ENCODE data around the gene ACTRT2.

The ACTRT2 gene

GRCh38 chr1:2983706-2984398 is 37.4 kb upstream of the ACTRT2 start:
- no peak for DNase-seq (ENCODE audit: low read depth, low spot score)

DNA sequence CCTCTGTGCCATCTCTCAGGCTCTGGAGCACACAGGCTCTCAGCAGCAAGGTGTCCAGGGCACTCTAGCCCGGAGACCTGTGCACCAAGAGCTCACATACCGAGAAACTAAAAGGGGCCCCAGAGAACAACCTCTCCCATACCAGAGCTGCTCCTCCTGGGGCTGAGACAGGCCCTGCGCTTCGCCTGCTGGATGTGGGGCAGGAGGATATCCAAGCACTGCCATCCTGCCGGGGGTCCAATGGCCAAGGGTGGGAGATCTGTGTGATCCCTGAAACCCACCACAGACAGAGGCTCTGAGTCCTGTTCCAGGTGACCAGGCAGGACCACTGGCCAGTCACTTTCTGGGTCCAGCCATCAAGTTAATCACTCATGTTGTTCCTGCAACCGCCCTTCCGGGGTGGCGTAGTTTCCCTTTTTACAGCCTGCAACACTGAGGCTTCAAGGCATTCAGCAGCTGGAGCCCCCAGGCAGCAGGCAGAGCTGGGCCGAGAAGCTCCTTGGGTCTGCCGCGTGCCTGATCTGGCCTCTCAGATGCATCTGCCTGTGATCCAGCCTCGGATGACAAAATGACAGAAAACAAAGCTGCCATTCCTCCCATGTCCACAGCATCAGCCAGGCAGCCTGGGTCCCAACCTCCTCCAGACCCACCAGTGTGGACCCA is 36.7 kb upstream of the ACTRT2 start:
- DNase-seq (ENCODE audit: low read depth, low spot score): no peak

DNA sequence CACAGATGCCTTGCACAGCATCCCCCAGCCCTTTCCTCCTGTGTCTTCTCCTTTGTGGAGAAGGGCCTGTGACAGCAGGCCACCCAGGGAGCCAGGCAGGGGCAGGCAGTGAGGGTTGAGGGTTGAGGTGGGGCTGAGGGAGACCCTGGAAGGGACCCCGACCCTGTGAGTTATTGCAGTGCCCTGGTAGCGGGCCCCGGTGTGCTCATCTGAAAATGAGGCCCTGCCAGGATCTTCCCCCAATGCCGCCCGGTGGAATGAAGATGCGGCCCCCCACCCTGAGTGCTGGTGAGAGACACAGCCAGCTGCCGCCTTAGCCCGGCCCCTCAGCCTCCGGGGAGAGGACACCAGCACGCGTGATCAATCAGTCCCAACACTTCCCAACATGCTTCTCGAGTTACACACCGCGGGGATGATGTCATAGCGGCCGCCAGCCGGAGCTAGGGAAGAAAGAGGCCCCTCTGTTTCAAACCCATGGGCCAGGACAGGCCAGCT is 36.2 kb upstream of the ACTRT2 start:
- no peak for DNase-seq (ENCODE audit: low read depth, low spot score)

DNA sequence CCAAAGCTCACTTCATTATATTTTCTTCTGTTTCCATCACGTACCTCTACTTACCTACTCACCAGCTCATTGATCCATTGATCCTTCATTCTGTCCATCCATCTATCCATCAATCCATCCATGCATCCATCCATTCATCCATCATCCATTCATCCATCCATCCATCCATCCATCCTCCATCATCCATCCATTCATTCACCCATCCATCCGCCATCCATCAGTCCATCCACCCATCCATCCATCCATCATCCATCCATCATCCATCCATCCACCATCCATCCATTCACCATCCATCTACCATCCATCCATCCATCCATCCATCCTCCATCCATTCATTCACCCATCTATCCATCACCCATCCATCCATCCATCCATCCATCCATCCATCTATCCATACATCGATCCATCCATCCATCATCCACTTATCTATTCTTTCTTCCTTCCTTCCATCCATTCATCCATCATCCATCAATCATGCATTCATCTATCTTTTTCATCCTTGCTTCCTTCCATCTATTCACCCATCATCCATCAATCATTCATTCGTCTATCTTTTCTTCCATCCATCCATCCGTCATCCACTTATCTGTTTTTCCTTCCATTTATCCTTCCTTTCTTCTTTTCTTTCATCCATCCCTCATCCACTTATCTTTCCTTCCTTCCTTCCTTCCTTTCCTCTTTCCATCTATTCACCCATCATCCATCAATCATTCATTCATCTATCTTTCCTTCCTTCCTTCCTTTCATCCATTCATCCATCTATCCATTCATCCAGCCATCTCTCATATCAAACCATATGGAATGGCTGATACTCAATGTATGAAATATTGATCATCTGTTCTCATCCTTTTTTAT is 35.3 kb upstream of the ACTRT2 start:
- DNase-seq (ENCODE audit: low read depth, low spot score): no peak

GRCh38 chr1:2986549-2987305 is 34.5 kb upstream of the ACTRT2 start:
- DNase-seq (ENCODE audit: low read depth, low spot score): no peak

- DNase-seq (ENCODE audit: low read depth, low spot score): no peak
Observed at GRCh38 chr1:2987773-2988172, 33.5 kb upstream of the ACTRT2 start.

DNA sequence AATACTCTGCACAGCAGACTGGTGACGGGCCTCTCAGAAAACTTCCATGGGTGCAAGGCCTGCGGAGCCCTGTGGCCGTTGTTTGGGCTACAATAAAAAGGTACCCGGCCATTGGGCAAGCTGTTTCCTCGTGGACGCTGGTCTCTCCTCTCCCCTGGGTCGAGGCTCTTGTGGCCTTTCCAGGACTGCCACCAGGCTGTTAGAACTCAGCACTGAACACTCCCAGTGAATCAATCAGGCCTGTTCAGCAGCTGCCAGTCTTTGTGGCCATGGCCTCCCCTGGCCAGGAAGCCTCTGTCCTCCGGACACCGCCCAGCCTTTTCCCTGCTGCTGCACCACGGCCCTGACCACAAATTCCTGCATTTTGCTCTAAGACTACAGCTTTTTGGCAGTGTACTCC is 33.0 kb upstream of the ACTRT2 start:
- DNase-seq (ENCODE audit: low read depth, low spot score): no peak

- DNase-seq (ENCODE audit: low read depth, low spot score): no peak
Observed at GRCh38 chr1:2989185-2989584, 32.1 kb upstream of the ACTRT2 start.

- DNase-seq (ENCODE audit: low read depth, low spot score): no peak
Observed at GRCh38 chr1:2989976-2990375, 31.3 kb upstream of the ACTRT2 start.

DNA sequence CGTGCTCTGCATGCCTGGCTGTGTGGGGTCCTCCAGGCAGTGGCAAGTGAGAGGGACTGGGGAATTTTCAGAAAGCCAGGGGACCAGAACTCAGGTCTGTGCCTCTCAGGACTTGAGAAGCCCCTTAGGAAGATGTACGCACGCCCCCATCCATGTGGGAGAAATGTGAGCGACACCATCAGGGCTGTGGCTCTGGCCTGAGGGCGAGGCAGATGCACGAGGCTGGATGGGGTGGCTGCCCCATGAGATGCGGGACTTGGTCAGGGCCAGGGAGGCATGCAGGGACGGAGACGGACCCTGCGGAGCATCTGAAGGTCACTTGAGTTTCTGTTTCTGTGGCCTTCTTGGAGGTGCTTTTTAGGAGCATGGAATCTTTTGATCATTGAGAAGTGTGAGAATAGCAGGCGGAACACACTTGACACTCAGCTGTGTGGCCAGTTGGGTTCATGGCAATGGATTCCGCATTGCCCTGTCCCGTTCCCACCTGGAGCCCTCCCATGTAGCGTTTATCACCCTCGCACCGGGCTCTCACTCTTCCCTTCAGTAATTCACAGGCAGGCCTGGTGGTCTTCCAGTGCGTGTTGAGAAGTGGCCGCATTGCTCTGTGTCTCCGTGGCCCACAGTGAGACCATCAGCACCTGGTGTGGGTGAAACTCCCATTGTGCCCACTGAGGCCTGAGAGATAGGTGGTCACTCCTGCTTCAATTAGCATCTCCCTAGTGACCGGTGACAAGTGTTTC is 30.7 kb upstream of the ACTRT2 start:
- DNase-seq (ENCODE audit: low read depth, low spot score): no peak

DNA sequence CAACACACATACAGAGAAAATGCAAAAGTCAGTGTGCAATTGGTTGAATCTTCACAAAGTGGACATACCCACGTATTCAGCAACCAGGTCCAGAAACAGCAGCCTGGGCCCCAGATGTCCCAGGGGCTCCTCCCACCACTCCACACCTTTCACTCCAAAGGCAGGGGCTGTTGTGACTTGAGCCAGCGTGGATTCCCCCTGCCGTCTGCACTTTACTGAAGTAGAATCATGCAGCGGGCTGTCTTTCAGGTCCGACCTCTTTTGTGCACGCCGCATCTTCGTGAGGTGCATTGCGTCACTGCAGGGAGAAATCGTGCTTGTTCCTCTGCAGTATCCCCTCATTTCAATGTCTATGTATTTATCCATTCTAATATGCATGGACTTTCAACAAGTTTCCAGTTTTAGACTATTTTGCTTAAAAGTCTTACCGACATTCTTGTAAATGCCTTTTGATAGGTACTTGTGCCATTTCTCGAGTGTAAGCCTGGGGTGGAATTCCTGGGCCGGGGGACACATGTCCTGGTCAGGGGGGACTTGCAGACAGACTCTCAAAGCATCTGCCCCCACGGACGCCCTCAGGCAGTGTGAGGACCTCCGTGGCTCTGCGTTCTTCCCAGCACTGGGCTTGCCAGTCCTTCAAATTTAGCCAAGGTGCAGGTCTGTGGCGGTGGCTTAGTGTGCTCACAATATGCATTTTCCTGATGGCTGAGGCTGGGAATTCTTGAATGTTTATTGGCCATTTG is 29.3 kb upstream of the ACTRT2 start:
- no peak for DNase-seq (ENCODE audit: low read depth, low spot score)

DNA sequence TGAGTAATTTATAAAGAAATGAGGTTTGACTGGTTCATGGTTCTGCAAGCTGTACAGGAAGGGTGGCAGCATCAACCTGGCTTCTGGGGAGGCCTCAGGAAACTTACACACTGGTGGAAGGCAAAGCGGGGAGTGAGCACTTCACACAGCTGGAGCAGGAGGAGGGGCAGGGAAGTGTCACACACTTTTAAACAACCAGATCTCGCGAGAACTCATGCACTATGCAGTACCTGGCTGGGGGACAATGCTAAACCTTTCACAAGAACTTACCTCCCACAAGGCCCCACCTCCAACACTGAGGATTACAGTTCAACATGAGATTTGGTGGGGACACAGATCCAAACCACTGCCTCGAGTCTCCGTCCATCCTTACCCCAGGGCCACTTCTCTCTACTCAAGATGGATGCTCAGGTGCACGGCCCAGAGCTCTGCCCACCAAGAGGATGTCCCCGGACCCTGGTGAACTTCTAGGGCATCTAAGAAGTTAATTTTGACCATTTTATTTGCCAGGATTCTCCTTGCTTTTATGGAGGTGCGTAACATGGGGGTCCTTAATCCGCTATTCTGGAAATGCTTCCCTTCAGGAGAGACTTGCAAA is 22.7 kb upstream of the ACTRT2 start:
- no peak for DNase-seq (ENCODE audit: low read depth, low spot score)

DNA sequence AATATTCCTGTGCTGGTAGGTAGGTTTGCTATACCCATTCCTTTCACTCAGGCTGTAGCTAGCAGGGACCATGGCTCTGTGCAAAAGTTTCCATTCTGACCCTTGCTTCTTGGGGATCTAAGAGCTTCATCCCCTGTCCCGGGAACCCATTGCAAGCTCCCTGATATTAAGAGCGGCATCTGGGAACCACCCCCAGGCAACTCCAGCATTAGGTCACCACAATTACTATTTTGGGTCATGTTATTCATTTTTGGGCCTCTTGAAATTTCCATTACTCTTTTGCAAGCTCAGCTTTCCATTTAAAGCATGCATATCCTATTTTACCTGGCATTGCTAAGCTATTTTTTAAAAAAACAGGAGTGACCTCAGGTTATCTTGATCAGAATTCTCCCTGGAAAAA is 22.1 kb upstream of the ACTRT2 start:
- no peak for DNase-seq (ENCODE audit: low read depth, low spot score)

GRCh38 chr1:2999571-2999970 is 21.7 kb upstream of the ACTRT2 start:
- DNase-seq (ENCODE audit: low read depth, low spot score): no peak

DNA sequence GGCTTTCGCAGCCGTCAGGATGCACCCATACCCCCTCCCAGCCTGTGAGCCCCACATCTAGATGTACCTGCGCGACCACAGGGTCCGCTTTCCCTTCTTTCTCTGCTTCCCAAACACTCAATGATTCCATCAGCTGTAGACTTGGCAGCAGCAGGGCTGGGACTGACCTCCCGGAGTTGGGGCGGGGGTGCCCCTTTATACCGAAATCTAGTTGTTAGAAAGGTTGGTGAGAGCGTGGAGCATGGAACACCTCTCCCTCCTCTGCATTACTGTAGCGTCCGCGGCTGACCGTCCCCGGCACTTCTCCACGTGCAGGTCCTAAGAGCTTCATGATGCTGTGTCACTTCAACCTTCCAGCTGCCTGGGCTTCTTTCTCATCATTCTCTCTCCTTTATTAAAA is 21.1 kb upstream of the ACTRT2 start:
- no peak for DNase-seq (ENCODE audit: low read depth, low spot score)

GRCh38 chr1:3000671-3001470 is 20.4 kb upstream of the ACTRT2 start:
- DNase-seq (ENCODE audit: low read depth, low spot score): no peak

DNA sequence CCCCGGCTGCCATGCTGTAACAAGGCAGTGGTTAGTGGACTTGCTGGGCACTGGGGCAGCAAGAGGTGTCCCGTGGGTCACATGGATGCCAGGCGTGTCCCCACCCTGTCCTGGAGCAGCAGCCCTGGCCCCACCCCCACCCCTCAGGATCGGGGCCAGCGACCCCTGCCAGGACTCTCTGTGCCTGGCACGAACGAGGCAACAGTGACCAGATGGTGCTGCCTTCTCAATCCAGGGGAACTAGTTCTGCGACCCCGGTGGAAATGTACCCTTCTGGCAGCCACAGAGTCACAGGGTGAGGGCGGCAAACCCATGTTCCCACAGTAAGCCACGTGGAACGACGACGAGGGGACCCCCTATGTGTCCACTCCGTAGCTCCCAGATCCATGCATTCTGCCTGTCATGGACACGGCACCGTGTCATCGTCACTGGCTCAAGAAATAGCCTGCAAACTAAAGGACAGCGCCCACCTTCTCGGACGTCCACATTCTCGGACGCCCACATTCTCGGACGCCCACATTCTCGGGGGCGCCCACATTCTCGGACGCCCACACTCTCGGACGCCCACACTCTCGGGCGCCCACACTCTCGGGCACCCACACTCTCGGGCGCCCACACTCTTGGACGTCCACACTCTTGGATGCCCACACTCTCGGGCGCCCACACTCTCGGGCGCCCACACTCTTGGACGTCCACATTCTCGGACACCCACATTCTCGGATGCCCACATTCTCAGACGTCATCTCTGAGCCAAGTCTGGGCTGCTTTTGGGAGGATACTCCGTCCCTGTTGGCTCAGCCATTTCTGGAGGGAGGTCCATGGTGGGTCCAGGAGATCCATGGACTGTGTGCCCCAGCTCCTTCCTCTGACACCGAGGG is 19.6 kb upstream of the ACTRT2 start:
- DNase-seq (ENCODE audit: low read depth, low spot score): no peak
